CD4-positive, alpha-beta T cell treated with Interleukin-21 for 1 hour (primary cell): ENCODE measurements around the gene KMT2E.

Source experiments
- DNase-seq: peaks from one replicate; pipeline ENCODE4 v3.0.0-alpha.2; 2020

Gene KMT2E

GRCh38 chr7:105009667-105010503, 4.1 kb upstream of the KMT2E start:
- no peak for DNase-seq

- DNase-seq, result peak; percentile 46
Measured at GRCh38 chr7:105010504-105011130, 3.4 kb upstream of the KMT2E start.

GRCh38 chr7:105011141-105011830, 2.7 kb upstream of the KMT2E start:
- DNase-seq, result peak; percentile 58

GRCh38 chr7:105011831-105012502, 2.0 kb upstream of the KMT2E start:
- DNase-seq, result peak; percentile 56

GRCh38 chr7:105012503-105013220, 1.3 kb upstream of the KMT2E start:
- DNase-seq, result peak; percentile 100

GRCh38 chr7:105013221-105013815, 687 bp upstream of the KMT2E start:
- peak; percentile 96 for DNase-seq

GRCh38 chr7:105014693-105015389, 836 bp downstream of the KMT2E start:
- DNase-seq, result peak; percentile 84

GRCh38 chr7:105015390-105015965, 1.5 kb downstream of the KMT2E start:
- peak; percentile 63 for DNase-seq

GRCh38 chr7:105016068-105016708, 2.2 kb downstream of the KMT2E start:
- DNase-seq, result no peak

- peak; percentile 32 for DNase-seq
Measured at GRCh38 chr7:105016709-105017656, 3.0 kb downstream of the KMT2E start.

- peak; percentile 49 for DNase-seq
Measured at GRCh38 chr7:105017657-105018365, 3.8 kb downstream of the KMT2E start.

GRCh38 chr7:105019269-105019668, 5.3 kb downstream of the KMT2E start:
- DNase-seq, result no peak

GRCh38 chr7:105020926-105021325, 6.9 kb downstream of the KMT2E start:
- no peak for DNase-seq

- no peak for DNase-seq
Measured at GRCh38 chr7:105021352-105021751, 7.3 kb downstream of the KMT2E start.

- no peak for DNase-seq
Measured at GRCh38 chr7:105021967-105022366, 8.0 kb downstream of the KMT2E start.

GRCh38 chr7:105022458-105022857, 8.5 kb downstream of the KMT2E start:
- no peak for DNase-seq

- DNase-seq, result no peak
Measured at GRCh38 chr7:105024734-105025133, 10.7 kb downstream of the KMT2E start.

- DNase-seq, result no peak
Measured at GRCh38 chr7:105026750-105027149, 12.7 kb downstream of the KMT2E start.
